Fibroblast of the aortic adventitia (primary cell): ENCODE data around the gene FAM210A. TPM values are rescaled to one million over a fixed set of nuclear protein-coding genes. Genes with fewer than 3 reads are reported as not detected.

Experiments used
- DNase-seq: peaks from one replicate; pipeline ENCODE4 v3.0.0-alpha.2; 2010; ENCODE audit warnings: low read depth
- H3K4me3 ChIP-seq: 2 replicates; pipeline ENCODE4 v1.5.1; 2011; ENCODE audit warnings: low read depth, mild to moderate bottlenecking, control low read depth, low read length, moderate library complexity
- total RNA-seq: library from RNA; depleted of rRNA; stranded (reverse); fragments of >200 nt; gene quantifications from 2 replicates; pipeline ENCODE4 v1.2.3, GENCODE V29; 2012; ENCODE audit warnings: low replicate concordance
- TF ChIP-seq, protein P1 (sequence below): IDR thresholded peaks from 2 replicates; pipeline ENCODE4 v1.5.1; 2011; ENCODE audit warnings: mild to moderate bottlenecking, low read length, control low read depth, inconsistent platforms; ENCODE audit not compliant: insufficient read depth

Gene FAM210A
- total RNA-seq, 1 donor = 24.5 TPM

DNA sequence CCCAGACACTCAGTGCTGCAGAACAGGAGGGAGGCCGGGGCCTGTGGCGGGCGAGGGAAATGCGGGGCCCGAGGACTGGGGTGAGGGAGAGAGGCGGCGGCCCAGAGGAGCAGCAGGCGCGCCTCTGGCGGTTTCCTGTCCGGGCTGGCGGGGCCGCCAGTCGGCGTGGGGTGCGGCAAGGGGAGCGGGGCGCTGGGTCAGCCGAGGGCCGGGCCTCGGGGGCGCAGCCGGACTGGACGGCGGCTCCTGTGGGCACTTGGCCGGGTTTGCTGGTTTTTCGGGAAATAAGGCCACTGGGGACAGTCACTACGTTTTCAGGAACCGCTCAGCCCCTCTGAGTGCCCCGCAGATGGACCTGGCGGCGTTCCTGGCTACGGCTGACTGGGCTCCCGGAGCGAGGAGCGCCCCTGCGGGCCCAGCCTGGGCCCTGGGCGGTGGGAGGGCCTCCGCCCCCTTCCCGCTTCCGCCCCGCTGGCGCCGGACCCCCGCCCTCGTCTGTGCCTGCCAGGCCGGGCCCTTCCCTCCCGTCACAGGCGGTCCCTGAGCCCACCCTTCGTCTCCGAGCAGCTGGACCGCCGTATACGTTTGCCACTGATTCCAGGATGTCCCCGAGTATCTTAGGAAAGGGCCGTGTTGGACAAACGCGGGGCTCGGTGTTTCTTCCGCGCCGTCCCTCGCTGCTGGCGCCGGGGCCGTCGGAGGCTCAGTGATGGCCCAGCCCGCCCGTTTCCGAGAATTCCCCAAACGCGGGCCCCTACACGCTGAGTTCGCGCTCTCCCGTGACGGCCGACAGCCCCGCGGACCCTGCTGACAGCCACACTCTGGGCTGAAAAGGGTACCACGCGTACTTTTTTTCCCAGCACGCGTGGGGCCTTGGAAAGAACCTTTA is 84.6 kb downstream of the FAM210A start:
- DNase-seq = no peak
- H3K4me3 ChIP-seq = peak overlapping the region; percentile 22
- TF ChIP-seq, protein P1, sequence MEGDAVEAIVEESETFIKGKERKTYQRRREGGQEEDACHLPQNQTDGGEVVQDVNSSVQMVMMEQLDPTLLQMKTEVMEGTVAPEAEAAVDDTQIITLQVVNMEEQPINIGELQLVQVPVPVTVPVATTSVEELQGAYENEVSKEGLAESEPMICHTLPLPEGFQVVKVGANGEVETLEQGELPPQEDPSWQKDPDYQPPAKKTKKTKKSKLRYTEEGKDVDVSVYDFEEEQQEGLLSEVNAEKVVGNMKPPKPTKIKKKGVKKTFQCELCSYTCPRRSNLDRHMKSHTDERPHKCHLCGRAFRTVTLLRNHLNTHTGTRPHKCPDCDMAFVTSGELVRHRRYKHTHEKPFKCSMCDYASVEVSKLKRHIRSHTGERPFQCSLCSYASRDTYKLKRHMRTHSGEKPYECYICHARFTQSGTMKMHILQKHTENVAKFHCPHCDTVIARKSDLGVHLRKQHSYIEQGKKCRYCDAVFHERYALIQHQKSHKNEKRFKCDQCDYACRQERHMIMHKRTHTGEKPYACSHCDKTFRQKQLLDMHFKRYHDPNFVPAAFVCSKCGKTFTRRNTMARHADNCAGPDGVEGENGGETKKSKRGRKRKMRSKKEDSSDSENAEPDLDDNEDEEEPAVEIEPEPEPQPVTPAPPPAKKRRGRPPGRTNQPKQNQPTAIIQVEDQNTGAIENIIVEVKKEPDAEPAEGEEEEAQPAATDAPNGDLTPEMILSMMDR = no peak

DNA sequence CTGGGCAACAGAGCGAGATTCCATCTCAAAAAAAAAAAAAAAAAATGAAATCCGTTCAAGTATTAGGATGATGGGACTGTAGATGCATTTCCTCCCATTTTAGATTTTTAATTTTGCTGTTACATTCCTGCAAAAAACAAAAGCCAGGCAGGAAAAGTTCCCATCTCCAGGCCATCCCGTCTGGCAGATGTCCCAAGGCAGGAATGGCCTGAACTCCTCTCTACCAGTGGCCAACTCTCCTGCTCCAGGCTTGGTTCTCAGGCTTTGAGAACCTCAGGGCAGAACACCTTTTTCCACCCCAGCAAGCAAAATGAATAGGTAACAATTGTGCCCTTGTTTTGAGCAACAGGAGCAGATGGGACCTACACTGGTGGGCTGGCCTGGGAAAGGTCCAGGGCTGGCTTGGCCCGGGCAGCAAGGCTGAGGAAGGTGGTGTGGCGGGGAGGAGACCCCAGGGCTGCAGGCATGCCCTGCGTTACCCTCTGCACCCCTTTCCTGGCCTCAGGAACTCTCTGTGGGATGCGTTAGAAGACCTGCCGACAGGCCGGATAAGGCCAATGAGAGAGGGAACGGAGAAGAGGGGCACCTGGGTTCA is 86.0 kb downstream of the FAM210A start:
- no peak overlapping the region for H3K4me3 ChIP-seq
- no peak for DNase-seq
- TF ChIP-seq, protein P1 = no peak

DNA sequence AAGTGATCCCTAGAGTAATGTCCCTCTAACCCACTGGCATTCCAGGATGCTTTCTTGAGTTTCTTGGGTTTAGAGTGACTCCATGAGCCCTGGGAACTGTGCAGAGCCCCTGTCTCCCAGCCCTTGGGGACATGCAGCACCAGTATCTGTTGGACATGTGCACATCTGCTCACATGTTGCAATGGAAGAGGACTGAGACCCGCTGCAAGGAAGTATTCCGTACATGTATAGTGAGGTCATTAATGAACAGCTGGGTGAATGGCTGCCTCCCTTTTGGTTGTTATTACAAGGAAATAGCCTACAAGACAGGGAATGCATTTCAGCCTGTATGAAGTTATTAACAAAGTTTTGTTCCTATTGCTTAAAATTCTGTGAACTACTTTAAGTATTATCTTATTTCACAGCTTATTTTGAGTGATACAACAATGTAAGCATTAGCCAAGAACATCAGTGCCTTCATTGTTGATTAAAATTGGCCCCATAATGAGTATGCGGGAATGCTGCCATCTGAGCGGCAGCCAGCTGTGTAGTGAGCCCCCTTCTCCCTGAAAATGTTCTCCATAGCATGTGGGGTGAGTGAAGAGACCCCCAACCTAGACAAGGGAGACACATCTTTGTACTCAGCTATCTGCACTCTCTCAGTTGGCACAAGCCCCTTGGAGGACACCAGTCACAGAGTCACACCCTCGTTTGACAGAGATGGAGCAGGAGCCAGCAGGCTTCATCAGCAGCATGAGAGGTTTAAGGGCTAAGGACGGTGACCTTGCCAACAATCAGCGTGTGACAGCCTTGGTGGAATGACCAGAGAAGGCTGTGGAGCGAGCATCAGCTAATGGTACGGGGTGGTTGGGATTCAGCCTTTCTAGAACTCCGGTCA is 87.4 kb downstream of the FAM210A start:
- no peak for DNase-seq

DNA sequence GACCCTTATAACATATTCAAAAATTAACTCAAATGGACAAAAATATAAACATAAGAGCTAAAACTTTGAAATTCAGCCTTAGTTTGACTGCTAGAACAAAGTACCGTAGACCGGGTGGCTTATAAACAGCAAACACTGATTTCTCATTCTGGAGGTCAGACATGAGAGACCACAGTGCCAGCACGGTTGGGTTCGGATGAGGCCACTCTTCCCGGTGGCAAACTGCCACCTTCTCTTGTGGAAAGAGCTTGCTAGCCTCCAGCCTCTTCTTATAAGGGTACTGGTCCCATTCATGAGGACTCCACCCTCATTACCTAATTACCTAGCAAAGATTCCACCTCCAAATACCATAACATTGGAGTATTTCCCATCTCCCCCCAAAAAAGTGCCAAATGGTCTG is 91.3 kb downstream of the FAM210A start:
- no peak overlapping the region for H3K4me3 ChIP-seq
- TF ChIP-seq, protein P1 = no peak
- no peak for DNase-seq

More for the DNA sequence above, 87.4 kb downstream of the FAM210A start:
- TF ChIP-seq, protein P1 = no peak
- no peak overlapping the region for H3K4me3 ChIP-seq

DNA sequence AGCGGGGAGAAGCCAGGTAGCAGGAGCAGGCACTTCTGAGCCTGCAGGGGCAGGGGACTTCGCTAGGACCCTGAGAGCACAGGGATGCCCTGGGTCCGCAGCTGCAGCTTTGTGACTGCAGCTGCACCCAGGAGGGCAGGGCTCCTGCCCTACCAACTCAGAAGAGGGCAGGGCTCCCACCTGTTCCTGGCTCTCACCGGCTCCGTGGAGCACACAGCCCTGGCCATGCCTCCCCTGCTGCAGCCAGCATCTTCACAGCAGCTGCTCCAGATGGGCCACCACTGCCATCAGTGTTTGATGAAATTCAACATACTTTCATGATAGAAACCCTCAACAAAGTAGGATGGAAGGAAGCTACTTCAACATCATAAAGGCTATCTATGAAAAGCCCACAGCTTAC is 92.7 kb downstream of the FAM210A start:
- TF ChIP-seq, protein P1 = no peak
- no peak overlapping the region for H3K4me3 ChIP-seq
- no peak for DNase-seq

DNA sequence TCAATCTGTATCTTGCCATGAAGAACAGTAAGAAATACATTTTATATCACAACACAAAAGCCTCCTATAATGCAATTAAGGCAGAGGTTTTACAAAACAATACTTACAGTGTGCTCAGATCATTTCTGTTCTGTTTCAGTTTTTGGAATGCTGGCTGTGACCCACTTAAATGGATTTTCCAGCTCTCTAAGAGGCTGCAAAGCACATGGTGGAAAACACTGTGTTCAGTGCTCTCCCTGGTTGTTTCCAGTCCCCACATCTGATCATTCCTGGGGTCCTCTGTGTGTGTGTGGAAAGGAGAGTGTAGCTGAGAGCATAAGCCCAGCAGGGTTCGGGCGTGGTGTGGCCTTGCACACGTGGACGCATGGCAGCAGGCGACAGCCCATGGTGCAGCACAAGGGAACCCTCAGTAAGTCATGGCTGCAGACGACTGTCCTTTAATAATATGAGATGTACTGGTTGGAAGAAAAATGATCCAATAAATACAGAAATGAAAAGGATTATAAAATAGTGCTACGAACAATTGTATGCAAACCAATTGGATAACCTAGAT is 95.6 kb downstream of the FAM210A start:
- no peak overlapping the region for H3K4me3 ChIP-seq
- DNase-seq = no peak
- TF ChIP-seq, protein P1 = no peak
